Thoracic aorta (tissue), 2 donors: Measurements from ENCODE around the gene MS4A18. TPM values are rescaled to one million over a fixed set of nuclear protein-coding genes. Genes with fewer than 3 reads are reported as not detected.

Experiments
- ATAC-seq: fragments of 150-250 bp; one replicate; pipeline ENCODE4 v1.8.0; 2017; ENCODE audit warnings: low read depth; ENCODE audit not compliant: insufficient number of reproducible peaks, low FRiP score
- DNase-seq: peaks from one replicate; pipeline ENCODE4 v3.0.0-alpha.2; 2020; ENCODE audit warnings: low spot score
- H3K27ac ChIP-seq, 2 donors: fragments of 200-600 bp; sonication (generic); 1 replicate in 1 of 2; 2 replicates in 1 of 2; pipeline ENCODE4 v1.5.1; 2016; ENCODE audit warnings: mild to moderate bottlenecking in 2 of 2, moderate library complexity in 2 of 2
- H3K27me3 ChIP-seq: fragments of 200-600 bp; sonication (generic); replicated peaks from 2 replicates; pipeline ENCODE4 v1.6.0; 2016; ENCODE audit warnings: mild to moderate bottlenecking; ENCODE audit not compliant: insufficient read depth
- H3K36me3 ChIP-seq: fragments of 200-600 bp; sonication (generic); one replicate; pipeline ENCODE4 v1.5.1; 2016
- H3K4me1 ChIP-seq, 2 donors: fragments of 200-600 bp; sonication (generic); 1 replicate in 1 of 2; 2 replicates in 1 of 2; pipeline versions ENCODE4 v1.5.1 to v1.6.0; 2016; ENCODE audit warnings: low read depth in 2 of 2, mild to moderate bottlenecking in 1 of 2; ENCODE audit not compliant: control insufficient read depth in 1 of 2
- H3K4me3 ChIP-seq: fragments of 200-600 bp; sonication (generic); 2 replicates; pipeline ENCODE4 v1.5.1; 2016; ENCODE audit warnings: mild to moderate bottlenecking
- H3K9me3 ChIP-seq: fragments of 200-600 bp; sonication (generic); 2 replicates; pipeline ENCODE4 v1.5.1; 2016
- total RNA-seq, 2 donors: library from RNA; depleted of rRNA; stranded (reverse); fragments of >200 nt; gene quantifications; one replicate each; pipeline versions ENCODE4 v1.1.0 to v1.2.3, GENCODE V29; 2016
- TF ChIP-seq, protein P1 (sequence below): fragments of 200-600 bp; sonication (generic); IDR thresholded peaks from one replicate; pipeline ENCODE4 v1.5.1; 2019; ENCODE audit warnings: antibody characterized with exemption

Gene MS4A18
- total RNA-seq, 2 donors from 2014 or later: not detected

DNA sequence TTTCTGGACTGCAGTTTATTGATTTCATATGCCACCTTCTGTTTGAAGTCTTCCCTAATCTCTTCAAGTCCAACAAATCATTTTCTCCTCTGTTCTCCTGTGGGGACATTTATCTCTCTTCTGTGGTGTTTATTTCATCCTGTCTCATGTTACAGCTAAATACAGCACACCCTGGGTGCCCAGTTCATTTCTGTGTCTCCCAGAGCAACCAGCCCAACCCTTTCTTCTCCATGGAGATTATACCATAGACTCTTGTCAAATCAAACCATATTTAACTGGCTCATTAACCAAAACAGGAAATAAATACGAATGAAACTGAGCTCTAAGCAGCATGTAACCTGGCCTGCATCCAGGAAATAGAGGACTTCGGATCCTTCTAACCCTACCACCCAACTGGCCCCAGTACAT is 25.2 kb upstream of the MS4A18 start, which contains the start of gene MS4A8:
Gene MS4A8 (plus strand): TSS at position 329 of the 408 bp plus-strand sequence. CDS start 1,249 bp downstream, outside the sequence.
- no peaks in the 10 kb centered on the region for H3K4me1 ChIP-seq
- no peaks in the 10 kb centered on the region for H3K9me3 ChIP-seq
- no peak within 1 kb of the TSS for H3K4me3 ChIP-seq
- no peaks in the 10 kb centered on the region for H3K36me3 ChIP-seq
- TF ChIP-seq, protein P1, sequence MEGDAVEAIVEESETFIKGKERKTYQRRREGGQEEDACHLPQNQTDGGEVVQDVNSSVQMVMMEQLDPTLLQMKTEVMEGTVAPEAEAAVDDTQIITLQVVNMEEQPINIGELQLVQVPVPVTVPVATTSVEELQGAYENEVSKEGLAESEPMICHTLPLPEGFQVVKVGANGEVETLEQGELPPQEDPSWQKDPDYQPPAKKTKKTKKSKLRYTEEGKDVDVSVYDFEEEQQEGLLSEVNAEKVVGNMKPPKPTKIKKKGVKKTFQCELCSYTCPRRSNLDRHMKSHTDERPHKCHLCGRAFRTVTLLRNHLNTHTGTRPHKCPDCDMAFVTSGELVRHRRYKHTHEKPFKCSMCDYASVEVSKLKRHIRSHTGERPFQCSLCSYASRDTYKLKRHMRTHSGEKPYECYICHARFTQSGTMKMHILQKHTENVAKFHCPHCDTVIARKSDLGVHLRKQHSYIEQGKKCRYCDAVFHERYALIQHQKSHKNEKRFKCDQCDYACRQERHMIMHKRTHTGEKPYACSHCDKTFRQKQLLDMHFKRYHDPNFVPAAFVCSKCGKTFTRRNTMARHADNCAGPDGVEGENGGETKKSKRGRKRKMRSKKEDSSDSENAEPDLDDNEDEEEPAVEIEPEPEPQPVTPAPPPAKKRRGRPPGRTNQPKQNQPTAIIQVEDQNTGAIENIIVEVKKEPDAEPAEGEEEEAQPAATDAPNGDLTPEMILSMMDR: no peak
- ATAC-seq: no peak
- DNase-seq: no peak
- H3K27ac ChIP-seq: no peak within 1 kb of the TSS
- no peaks in the 10 kb centered on the region for H3K27me3 ChIP-seq

DNA sequence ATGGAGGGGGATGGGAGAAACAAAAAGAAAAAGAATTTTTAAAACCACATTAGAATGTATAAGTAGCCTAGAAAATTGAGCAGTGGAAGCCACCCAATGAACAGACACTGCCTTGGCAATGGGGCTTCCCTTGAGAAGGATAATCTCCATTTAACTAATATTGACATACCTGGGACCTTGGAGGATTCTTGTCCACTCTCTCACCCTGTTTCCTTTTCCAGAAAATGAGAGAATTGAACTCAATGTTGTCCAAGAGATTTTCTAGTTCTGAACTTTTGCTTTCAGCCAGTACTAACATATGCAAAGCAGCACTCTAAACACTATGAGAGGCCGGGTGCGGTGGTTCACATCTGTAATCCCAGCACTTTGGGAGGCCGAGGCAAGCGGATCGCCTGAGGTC is 24.6 kb upstream of the MS4A18 start:
- ATAC-seq (no peak), DNase-seq (no peak)
- Histone ChIP-seq H3K27ac (no peak overlapping the region), H3K27me3 (no peaks in the 10 kb centered on the region), H3K4me1 (no peaks in the 10 kb centered on the region), H3K9me3 (no peaks in the 10 kb centered on the region), H3K4me3 (no peak overlapping the region), H3K36me3 (no peaks in the 10 kb centered on the region)
- TF ChIP-seq, protein P1: no peak

DNA sequence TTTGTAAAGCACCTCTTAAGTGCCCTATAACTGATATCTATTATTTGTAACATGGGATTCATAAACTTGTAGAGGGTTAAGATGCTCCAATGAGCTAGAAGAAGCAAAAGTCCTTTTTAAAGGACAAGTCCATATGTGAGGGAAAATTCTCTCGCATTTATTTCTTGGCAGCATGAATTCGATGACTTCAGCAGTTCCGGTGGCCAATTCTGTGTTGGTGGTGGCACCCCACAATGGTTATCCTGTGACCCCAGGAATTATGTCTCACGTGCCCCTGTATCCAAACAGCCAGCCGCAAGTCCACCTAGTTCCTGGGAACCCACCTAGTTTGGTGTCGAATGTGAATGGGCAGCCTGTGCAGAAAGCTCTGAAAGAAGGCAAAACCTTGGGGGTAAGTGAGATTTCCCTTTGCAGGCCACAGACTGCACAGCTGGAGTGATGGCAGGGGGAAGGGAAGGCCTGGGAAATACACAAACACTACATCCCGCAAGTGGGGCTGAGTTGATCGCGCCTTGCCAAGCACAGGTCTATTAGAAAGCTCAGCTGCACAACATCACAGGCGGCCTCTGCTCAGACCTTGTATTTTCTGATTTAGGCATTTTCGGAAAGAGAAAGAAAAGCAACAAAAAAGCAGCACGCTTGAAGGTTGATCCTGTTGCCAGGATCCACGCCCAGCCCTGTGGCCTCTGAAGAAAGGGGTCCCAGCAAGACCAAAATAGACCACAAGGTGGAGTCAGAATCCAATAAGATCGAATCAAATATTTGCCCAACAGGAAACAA is 23.6 kb upstream of the MS4A18 start:
- no peak for DNase-seq
- no peak for ATAC-seq
- H3K9me3 ChIP-seq: no peaks in the 10 kb centered on the region

DNA sequence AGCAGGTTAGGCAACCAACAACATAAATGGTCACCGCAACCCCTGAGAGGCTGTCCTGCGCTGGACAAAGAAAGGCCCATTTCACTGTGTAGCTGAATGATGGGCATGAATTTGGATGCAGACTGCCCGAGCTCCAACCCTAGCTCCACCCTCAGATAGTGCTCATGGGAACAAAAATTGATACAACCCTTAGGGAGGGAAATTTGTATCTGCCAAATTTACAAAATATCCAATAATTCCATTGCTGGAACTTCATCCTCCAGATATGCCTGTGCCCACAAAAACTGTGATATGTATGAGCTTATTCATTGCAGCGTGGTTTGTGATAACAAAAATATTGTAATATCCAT is 23.1 kb upstream of the MS4A18 start:
- no peak overlapping the region for H3K4me3 ChIP-seq
- H3K27ac ChIP-seq: no peak overlapping the region
- no peaks in the 10 kb centered on the region for H3K36me3 ChIP-seq
- DNase-seq: no peak
- no peaks in the 10 kb centered on the region for H3K27me3 ChIP-seq
- H3K9me3 ChIP-seq: no peaks in the 10 kb centered on the region
- ATAC-seq: no peak
- TF ChIP-seq, protein P1: no peak
- H3K4me1 ChIP-seq: no peaks in the 10 kb centered on the region

More for the DNA sequence above, 23.6 kb upstream of the MS4A18 start:
- no peaks in the 10 kb centered on the region for H3K4me1 ChIP-seq
- TF ChIP-seq, protein P1: no peak
- H3K27me3 ChIP-seq: no peaks in the 10 kb centered on the region
- no peak overlapping the region for H3K27ac ChIP-seq
- no peaks in the 10 kb centered on the region for H3K36me3 ChIP-seq
- H3K4me3 ChIP-seq: no peak overlapping the region

DNA sequence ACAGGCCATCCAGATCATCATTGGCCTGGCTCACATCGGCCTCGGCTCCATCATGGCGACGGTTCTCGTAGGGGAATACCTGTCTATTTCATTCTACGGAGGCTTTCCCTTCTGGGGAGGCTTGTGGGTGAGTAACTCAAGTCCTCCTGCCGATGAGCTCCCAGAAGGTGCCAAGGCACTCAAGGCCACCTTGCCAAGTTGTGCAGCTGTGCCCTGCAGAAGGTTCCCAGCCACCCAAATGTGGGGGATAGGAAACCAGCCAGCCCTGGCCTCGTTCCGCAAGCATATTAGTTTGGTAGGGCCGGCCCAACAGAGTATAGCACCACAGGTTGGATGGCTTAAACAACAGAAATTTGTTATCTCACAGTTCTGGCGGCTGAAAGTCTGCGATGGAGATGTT is 21.1 kb upstream of the MS4A18 start:
- TF ChIP-seq, protein P1: no peak
- Histone ChIP-seq H3K27me3 (no peaks in the 10 kb centered on the region), H3K27ac (no peak overlapping the region), H3K36me3 (no peaks in the 10 kb centered on the region), H3K4me3 (no peak overlapping the region), H3K9me3 (no peaks in the 10 kb centered on the region), H3K4me1 (no peaks in the 10 kb centered on the region)
- ATAC-seq (no peak), DNase-seq (no peak)
